ENCODE data around the gene LAMA3. TPM values are rescaled to one million over a fixed set of nuclear protein-coding genes. Genes with fewer than 3 reads are reported as not detected.

LAMA3 gene
- total RNA-seq, 4 donors from 2014 or later, result 155 to 456 (median 173) TPM

DNA sequence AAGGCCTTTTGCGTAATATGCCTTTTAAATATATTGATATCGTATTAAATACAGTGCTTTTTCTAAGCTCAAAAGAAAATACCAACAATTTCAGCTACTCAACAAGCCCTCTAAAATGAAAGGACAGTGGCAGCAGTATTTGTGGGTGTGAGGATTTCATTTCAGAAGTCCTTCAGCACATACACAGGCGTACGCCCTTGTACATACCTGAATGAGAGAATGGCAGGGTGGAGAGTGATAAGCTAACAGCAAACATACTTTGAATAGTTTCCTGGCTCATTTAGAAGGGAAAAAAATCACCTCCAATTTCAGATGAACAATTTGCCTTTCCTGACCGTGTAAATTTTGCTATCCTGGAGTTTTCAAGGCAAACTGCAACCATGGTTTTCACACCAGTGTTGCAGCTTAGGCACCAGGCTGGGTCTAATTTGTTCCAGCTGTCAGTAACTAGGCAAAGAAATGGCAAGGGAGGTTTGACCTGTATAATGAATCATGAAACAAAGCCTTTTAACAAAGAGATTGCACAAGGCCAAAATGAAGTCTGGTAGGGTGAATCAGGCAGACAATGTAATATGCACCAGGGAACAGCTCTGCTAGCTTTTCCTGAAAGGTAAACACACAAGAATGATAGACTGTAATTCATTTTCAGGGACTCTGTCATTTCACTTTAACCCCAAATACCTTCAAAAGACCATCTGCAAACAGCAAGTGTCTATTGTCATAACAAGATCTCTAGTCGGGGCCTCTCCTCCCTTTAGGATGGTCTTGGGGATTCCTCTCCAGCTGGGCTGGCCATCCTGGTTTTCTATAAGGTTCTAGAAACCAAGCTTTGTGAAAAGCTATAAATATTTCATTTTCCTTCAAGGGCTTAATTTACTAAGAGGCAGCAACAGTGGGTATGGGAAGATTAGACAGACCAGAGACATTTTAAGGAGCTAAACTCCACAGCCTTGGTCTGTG is 38.0 kb upstream of the LAMA3 start:
- no peak for TF ChIP-seq POLR2A (IDR thresholded peaks at IDR 0.05)
- TF ChIP-seq, protein P1, sequence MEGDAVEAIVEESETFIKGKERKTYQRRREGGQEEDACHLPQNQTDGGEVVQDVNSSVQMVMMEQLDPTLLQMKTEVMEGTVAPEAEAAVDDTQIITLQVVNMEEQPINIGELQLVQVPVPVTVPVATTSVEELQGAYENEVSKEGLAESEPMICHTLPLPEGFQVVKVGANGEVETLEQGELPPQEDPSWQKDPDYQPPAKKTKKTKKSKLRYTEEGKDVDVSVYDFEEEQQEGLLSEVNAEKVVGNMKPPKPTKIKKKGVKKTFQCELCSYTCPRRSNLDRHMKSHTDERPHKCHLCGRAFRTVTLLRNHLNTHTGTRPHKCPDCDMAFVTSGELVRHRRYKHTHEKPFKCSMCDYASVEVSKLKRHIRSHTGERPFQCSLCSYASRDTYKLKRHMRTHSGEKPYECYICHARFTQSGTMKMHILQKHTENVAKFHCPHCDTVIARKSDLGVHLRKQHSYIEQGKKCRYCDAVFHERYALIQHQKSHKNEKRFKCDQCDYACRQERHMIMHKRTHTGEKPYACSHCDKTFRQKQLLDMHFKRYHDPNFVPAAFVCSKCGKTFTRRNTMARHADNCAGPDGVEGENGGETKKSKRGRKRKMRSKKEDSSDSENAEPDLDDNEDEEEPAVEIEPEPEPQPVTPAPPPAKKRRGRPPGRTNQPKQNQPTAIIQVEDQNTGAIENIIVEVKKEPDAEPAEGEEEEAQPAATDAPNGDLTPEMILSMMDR (IDR thresholded peaks at IDR 0.05), result no peak
- no peak for DNase-seq (ENCODE audit: low spot score in 2 of 2)
- H3K4me3 ChIP-seq (ENCODE audit: low read depth, poor library complexity, severe bottlenecking), result no peak overlapping the region
- intact Hi-C loops (cut with DNase I; ENCODE audit: low total_unique reads), result no loop called here
- WGBS, 2 donors, result 79 to 87% methylated on average over 6 of the region's 6 CpGs

DNA sequence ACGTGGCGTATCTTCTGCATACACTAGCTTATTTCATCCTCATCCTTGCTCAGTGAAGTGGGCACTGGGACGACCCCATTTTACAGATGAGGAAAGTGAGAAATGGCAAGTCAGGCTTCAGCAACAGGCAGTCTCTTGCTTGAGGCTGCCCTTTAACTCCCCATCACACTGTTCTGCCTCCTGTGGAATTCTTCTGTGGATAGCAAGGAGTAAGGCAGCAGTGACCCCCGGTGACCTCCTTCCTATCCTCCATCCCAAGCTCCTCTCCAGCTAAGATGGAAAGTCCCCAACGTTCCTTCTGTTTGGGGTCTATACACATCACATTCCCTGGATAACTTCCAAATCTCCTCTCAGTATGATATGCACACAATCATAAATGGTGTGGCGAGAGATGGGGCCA is 37.0 kb upstream of the LAMA3 start:
- WGBS, 2 donors, result 85 to 88% methylated on average over 6 of the region's 6 CpGs
- DNase-seq (ENCODE audit: low spot score in 2 of 2), result no peak
- intact Hi-C loops (cut with DNase I; ENCODE audit: low total_unique reads), result no loop called here
- TF ChIP-seq POLR2A (IDR thresholded peaks at IDR 0.05), result no peak
- TF ChIP-seq, protein P1 (IDR thresholded peaks at IDR 0.05), result no peak
- H3K4me3 ChIP-seq (ENCODE audit: low read depth, poor library complexity, severe bottlenecking), result no peak overlapping the region

DNA sequence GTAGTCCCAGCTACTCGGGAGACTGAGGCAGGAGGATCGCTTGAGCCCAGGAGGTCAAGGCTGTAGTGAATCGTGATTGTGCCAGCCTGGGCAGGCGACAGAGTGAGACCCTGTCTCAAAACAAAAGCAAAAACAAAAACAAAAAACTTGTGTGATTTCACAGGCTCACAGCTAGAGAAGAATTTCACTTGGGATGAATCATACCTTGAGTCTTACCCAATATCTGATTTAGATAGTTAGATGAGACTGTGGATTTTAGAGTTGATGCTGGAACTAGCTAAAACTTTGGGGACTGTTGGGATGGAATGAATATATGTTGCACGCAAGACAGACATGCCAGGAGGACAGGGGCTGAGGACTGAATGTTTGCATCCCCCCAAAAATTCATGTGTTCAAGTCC is 31.0 kb upstream of the LAMA3 start:
- H3K4me3 ChIP-seq (ENCODE audit: low read depth, poor library complexity, severe bottlenecking), result no peak overlapping the region
- DNase-seq (ENCODE audit: low spot score in 2 of 2), result no peak
- 87 to 88% methylated on average over 5 of the region's 5 CpGs for WGBS, 2 donors
- intact Hi-C loops (cut with DNase I; ENCODE audit: low total_unique reads), result loop anchor here (5.0 kb wide), 1 partner anchor 1709 kb away; no protein-coding TSS in a partner anchor
- TF ChIP-seq, protein P1 (IDR thresholded peaks at IDR 0.05), result no peak
- no peak for TF ChIP-seq POLR2A (IDR thresholded peaks at IDR 0.05)

DNA sequence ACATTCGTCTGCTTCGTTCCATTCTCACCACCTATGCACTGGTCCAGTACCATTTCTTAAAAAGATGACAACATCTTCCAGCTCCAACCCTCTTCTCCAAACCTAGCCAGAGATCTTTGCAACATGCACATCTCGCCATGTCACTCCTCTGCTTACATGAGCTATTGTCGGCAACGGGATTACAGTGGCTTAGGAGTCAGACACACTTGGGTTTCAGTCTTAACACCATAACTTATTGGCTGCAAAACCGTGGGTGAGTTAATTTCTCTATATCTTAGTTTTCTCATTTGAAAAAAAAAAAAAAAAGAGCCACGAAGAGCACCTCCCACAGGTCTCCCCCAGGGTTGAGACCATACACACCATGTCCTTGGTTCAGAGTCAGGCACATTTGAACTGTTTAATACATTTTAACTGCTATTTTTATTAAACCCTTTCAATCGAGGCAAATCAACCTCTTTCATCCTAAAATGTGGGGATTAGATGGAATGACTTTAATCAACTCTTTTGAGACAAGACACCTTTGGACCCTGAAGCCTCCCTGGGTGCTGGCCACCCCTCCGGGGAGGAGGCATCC is 27.4 kb upstream of the LAMA3 start:
- no peak for DNase-seq (ENCODE audit: low spot score in 2 of 2)
- TF ChIP-seq POLR2A (IDR thresholded peaks at IDR 0.05), result no peak
- TF ChIP-seq, protein P1 (IDR thresholded peaks at IDR 0.05), result no peak
- H3K4me3 ChIP-seq (ENCODE audit: low read depth, poor library complexity, severe bottlenecking), result peak overlapping the region; percentile 13
- intact Hi-C loops (cut with DNase I; ENCODE audit: low total_unique reads), result no loop called here
- WGBS, 2 donors, result 46 to 48% methylated on average over 9 of the region's 9 CpGs

- no peak for DNase-seq (ENCODE audit: low spot score in 2 of 2)
- 1 to 2% methylated on average over 25 to 38 of the region's 86 CpGs for WGBS, 2 donors
- intact Hi-C loops (cut with DNase I; ENCODE audit: low total_unique reads), result no loop called here
- TF ChIP-seq, protein P1 (IDR thresholded peaks at IDR 0.05), result no peak
- no peak for TF ChIP-seq POLR2A (IDR thresholded peaks at IDR 0.05)
- peak within 1 kb of the TSS; percentile 13 for H3K4me3 ChIP-seq (ENCODE audit: low read depth, poor library complexity, severe bottlenecking)
These were observed 26.7 kb upstream of the LAMA3 start, which contains the start of gene ANKRD29 for GRCh38 chr18:23662309-23663263. TSS of gene ANKRD29 (minus strand) at chr18:23662911. CDS start at chr18:23662730, 181 bp downstream.
